Endothelial cell of umbilical vein (primary cell): Measurements from ENCODE around the gene SPON1. TPM values are rescaled to one million over a fixed set of nuclear protein-coding genes. Genes with fewer than 3 reads are reported as not detected.

ENCODE experiments used
- BruUV-seq: library from RNA; stranded (reverse); fragments of 400-500 nt; replicated peaks from 2 replicates; lab custom pipeline; 2021; lab: Mats Ljungman, UMichigan
- CTCF ChIA-PET: fragments of 300-600, 350-600 bp; sonication (Branson Sonifier 250); formaldehyde crosslinking; loops from one replicate; lab custom pipeline; 2021; ENCODE audit warnings: antibody characterized with exemption, inconsistent platforms; lab: Charles Lee
- POLR2A ChIA-PET: fragments of 300-600, 350-600 bp; sonication (Branson Sonifier 250); formaldehyde crosslinking; loops from one replicate; lab custom pipeline; 2021; ENCODE audit warnings: antibody characterized with exemption, inconsistent platforms; lab: Charles Lee
- DNase-seq: peaks from one replicate; pipeline ENCODE4 v3.0.0-alpha.2; 2011; ENCODE audit warnings: low read depth, low spot score
- FAIRE-seq: peaks from 2 replicates; lab custom pipeline; 2011; peaks lifted over from hg19 to GRCh38; lab: Jason Lieb, UNC
- H2AFZ ChIP-seq: 2 replicates; pipeline ENCODE4 v1.6.0; 2012; ENCODE audit warnings: low read depth, low read length, control low read depth, inconsistent platforms
- H3K27ac ChIP-seq: 2 replicates; pipeline ENCODE4 v1.5.1; 2011; ENCODE audit warnings: low read depth, mild to moderate bottlenecking, control low read depth, low read length, moderate library complexity; ENCODE audit not compliant: insufficient read depth
- H3K27me3 ChIP-seq, 2 experiments: 2 replicates each; pipeline versions ENCODE4 v1.6.0 to v1.6.1; 2011; ENCODE audit warnings: low read length in 2 of 2, mixed read lengths in 1 of 2; ENCODE audit not compliant: control insufficient read depth in 2 of 2, insufficient read depth in 2 of 2
- H3K36me3 ChIP-seq, 2 experiments: 2 replicates in 1 of 2; 3 replicates in 1 of 2; pipeline ENCODE4 v1.5.1; 2011; ENCODE audit warnings: low read length in 2 of 2, mild to moderate bottlenecking in 1 of 2, moderate library complexity in 1 of 2; ENCODE audit not compliant: control insufficient read depth in 2 of 2, insufficient read depth in 2 of 2; ENCODE audit errors: extremely low read depth in 1 of 2
- H3K4me1 ChIP-seq: 3 replicates; pipeline ENCODE4 v1.5.1; 2011; ENCODE audit warnings: mild to moderate bottlenecking, low read length; ENCODE audit not compliant: control insufficient read depth, insufficient read depth; ENCODE audit errors: extremely low read depth
- H3K4me2 ChIP-seq: 2 replicates; pipeline ENCODE4 v1.6.1; 2011; ENCODE audit warnings: low read length, control low read depth, mixed read lengths; ENCODE audit not compliant: insufficient read depth
- H3K4me3 ChIP-seq, 3 experiments: fragments of 200-600 bp in 1 of 3; sonication (generic), shearing (Covaris generic) in 1 of 3; replicated peaks in 1 of 3; 2 replicates each; pipeline ENCODE4 v1.5.1; 2011 to 2016; ENCODE audit warnings: control low read depth in 3 of 3, low read length in 3 of 3, mild to moderate bottlenecking in 2 of 3, inconsistent platforms in 1 of 3, low read depth in 1 of 3, moderate library complexity in 1 of 3; ENCODE audit not compliant: insufficient read depth in 1 of 3
- H3K79me2 ChIP-seq: 2 replicates; pipeline ENCODE4 v1.6.0; 2012; ENCODE audit warnings: low read length, inconsistent platforms; ENCODE audit not compliant: control insufficient read depth, insufficient read depth
- H3K9ac ChIP-seq: replicated peaks from 2 replicates; pipeline ENCODE3; 2011; ENCODE audit warnings: low read length, control low read depth; ENCODE audit not compliant: insufficient read depth; ENCODE audit errors: extremely low read depth
- H3K9me1 ChIP-seq: replicated peaks from 3 replicates; pipeline ENCODE4 v1.6.0; 2011; ENCODE audit warnings: mild to moderate bottlenecking, low read length; ENCODE audit not compliant: control insufficient read depth, insufficient read depth; ENCODE audit errors: extremely low read depth
- H3K9me3 ChIP-seq: replicated peaks from 2 replicates; pipeline ENCODE4 v1.5.1; 2012; ENCODE audit warnings: low read length, inconsistent platforms; ENCODE audit not compliant: control insufficient read depth, insufficient read depth
- H4K20me1 ChIP-seq: replicated peaks from 2 replicates; pipeline ENCODE3; 2011; ENCODE audit warnings: mild to moderate bottlenecking, low read length; ENCODE audit not compliant: control insufficient read depth, insufficient read depth; ENCODE audit errors: extremely low read depth
- EZH2 ChIP-seq: IDR thresholded peaks from 2 replicates; pipeline ENCODE4 v1.6.1; 2012; ENCODE audit warnings: borderline replicate concordance, low read depth, mild to moderate bottlenecking, moderate library complexity, low read length, inconsistent platforms; ENCODE audit not compliant: severe bottlenecking
- FOS ChIP-seq: IDR thresholded peaks from 2 replicates; pipeline ENCODE4 v1.6.1; 2011; ENCODE audit warnings: mild to moderate bottlenecking, low read length, moderate library complexity, borderline replicate concordance; ENCODE audit not compliant: insufficient read depth
- GATA2 ChIP-seq: IDR thresholded peaks from 2 replicates; pipeline ENCODE4 v1.7.0; 2011; ENCODE audit warnings: low read depth, mild to moderate bottlenecking, moderate library complexity, mixed read lengths, low read length; ENCODE audit not compliant: insufficient read length, insufficient read depth
- JUN ChIP-seq: IDR thresholded peaks from 2 replicates; pipeline ENCODE4 v1.6.1; 2011; ENCODE audit warnings: borderline replicate concordance, low read depth; ENCODE audit not compliant: insufficient read length, insufficient read depth
- MAX ChIP-seq: IDR thresholded peaks from 2 replicates; pipeline ENCODE4 v1.6.1; 2011; ENCODE audit not compliant: insufficient read depth, insufficient read length
- POLR2A ChIP-seq: IDR thresholded peaks from 2 replicates; pipeline ENCODE4 v1.6.1; 2012; ENCODE audit warnings: low read depth, mild to moderate bottlenecking, control low read depth, low read length
- dilution Hi-C: fragments of 300-500 bp; cut with MboI; formaldehyde crosslinking; loops from one replicate; pipeline ENCODE4 v1.15.0; 2019; ENCODE audit warnings: low sequenced_read_pairs; ENCODE audit not compliant: extremely low pct_ligation_motif_present
- intact Hi-C: fragments of 100-400 bp; cut with micrococcal nuclease; formaldehyde crosslinking; loops from one replicate; pipeline ENCODE4 v1.10.0; 2022
- polyA plus RNA-seq, 4 experiments: library from polyadenylated mRNA; depleted of rRNA in 3 of 4; stranded (reverse) in 3 of 4; unstranded in 1 of 4; fragments of >200 nt; gene quantifications; 2 replicates each; pipeline versions ENCODE4 v1.2.1 to v1.2.3, GENCODE V29; 2011 to 2012; ENCODE audit warnings: missing spikeins in 1 of 4
- total RNA-seq: library from RNA; stranded (reverse); gene quantifications from 2 replicates; pipeline ENCODE4 v1.2.3, GENCODE V29; 2021

The SPON1 gene
- total and polyA plus RNA-seq, 2 donors (not counting 3 experiments of a cell fraction or from before 2014, with no cell fraction given), result 0.31 TPM; not detected in 1

- no peaks in the 10 kb centered on the region for H4K20me1 ChIP-seq
- no peak overlapping the region for H3K4me2 ChIP-seq
- H3K27ac ChIP-seq, result no peak overlapping the region
- no peak for FAIRE-seq
- H3K9me1 ChIP-seq, result no peaks in the 10 kb centered on the region
- no peaks in the 10 kb centered on the region for H3K4me1 ChIP-seq
- ChIA-PET CTCF (no interaction called here), POLR2A (no interaction called here)
- DNase-seq, result no peak
- dilution Hi-C loops (no loop called here), intact Hi-C loops (no loop called here)
- H3K27me3 ChIP-seq, result peaks cover 2 to 17% of the 10 kb centered on the region in 2 experiments
- no peak overlapping the region for H3K4me3 ChIP-seq
- H3K36me3 ChIP-seq, result no peaks in the 10 kb centered on the region
- no peaks in the 10 kb centered on the region for H3K9me3 ChIP-seq
- H3K9ac ChIP-seq, result no peak overlapping the region
- TF ChIP-seq FOS (no peak), JUN (no peak), GATA2 (no peak)
- no TSS peak for BruUV-seq
- H2AFZ ChIP-seq, result no peak overlapping the region
- no peaks in the 10 kb centered on the region for H3K79me2 ChIP-seq
Observed at GRCh38 chr11:13972944-13973343, 10.4 kb downstream of the SPON1 start.

- no TSS peak for BruUV-seq
- Histone ChIP-seq H3K36me3 (no peaks in the 10 kb centered on the region), H3K4me3 (no peak overlapping the region), H2AFZ (no peak overlapping the region), H3K27me3 (peaks cover 0 to 8% of the 10 kb centered on the region in 2 experiments), H3K9me1 (no peaks in the 10 kb centered on the region), H3K27ac (no peak overlapping the region), H3K9ac (no peak overlapping the region), H3K9me3 (no peaks in the 10 kb centered on the region), H3K79me2 (no peaks in the 10 kb centered on the region), H3K4me2 (no peak overlapping the region), H4K20me1 (no peaks in the 10 kb centered on the region), H3K4me1 (no peaks in the 10 kb centered on the region)
- no peak for FAIRE-seq
- intact Hi-C loops, result no loop called here
- ChIA-PET POLR2A (no interaction called here), CTCF (no interaction called here)
- dilution Hi-C loops, result no loop called here
- DNase-seq, result no peak
- no peak for TF ChIP-seq GATA2
- TF ChIP-seq POLR2A, result no peak
- no peak for TF ChIP-seq FOS
- TF ChIP-seq MAX, result no peak
- no peak for TF ChIP-seq EZH2
- no peak for TF ChIP-seq JUN
Observed at GRCh38 chr11:13974631-13975030, 12.1 kb downstream of the SPON1 start.
